ENCODE measurements around the gene NRAP. TPM values are rescaled to one million over a fixed set of nuclear protein-coding genes. Genes with fewer than 3 reads are reported as not detected.

Gene NRAP
- total RNA-seq, 1 experiment from 2014 or later, result not detected

GRCh38 chr10:113576852-113577251, 87.0 kb downstream of the NRAP start:
- DNase-seq (ENCODE audit: low spot score), result no peak
- in situ Hi-C loops (cut with HindIII; ENCODE audit: low sequenced_read_pairs), result no loop called here

DNA sequence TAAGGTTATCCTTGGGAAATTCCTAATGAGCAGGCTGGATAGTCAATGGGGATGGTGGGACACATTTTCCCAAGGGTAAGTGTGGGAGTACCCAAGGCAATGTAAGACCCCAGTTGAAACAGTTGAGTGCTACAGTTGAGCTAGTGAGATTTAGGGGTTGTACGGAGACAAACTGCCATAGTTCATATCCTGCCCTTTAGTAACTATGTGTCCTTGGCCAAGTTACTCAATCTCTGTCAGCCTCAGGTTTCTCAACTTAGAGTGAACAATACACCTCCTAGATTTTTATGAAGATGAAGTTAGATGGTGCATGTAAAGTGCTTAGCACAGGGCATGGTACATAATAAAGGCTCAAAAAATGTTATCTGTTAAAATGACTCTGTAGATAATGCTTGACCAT, 90.5 kb downstream of the NRAP start:
- in situ Hi-C loops (cut with HindIII; ENCODE audit: low sequenced_read_pairs), result no loop called here
- DNase-seq (ENCODE audit: low spot score), result no peak

- in situ Hi-C loops (cut with HindIII; ENCODE audit: low sequenced_read_pairs), result no loop called here
- no peak for DNase-seq (ENCODE audit: low spot score)
Measured at GRCh38 chr10:113572520-113573290, 91.1 kb downstream of the NRAP start.

DNA sequence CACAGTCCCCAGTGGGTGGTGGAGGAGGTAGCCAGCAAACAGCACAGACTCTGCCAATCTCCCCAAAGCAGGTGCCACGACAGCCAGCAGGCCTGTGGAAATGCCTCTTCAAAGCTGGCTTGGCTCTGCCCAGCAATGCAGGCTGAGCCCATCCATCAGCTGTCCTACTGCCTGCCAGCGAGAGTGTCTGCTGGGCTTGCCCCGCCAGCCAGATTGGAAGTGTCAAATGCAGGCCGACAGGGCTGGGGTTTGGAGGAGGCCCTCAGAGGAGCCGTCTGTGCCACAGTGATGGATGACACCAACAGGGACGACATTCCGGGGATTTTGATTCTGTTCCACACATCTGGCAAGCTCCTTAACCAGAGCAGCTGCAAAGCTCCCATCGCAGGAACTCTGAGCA, 94.3 kb downstream of the NRAP start:
- DNase-seq (ENCODE audit: low spot score), result no peak
- in situ Hi-C loops (cut with HindIII; ENCODE audit: low sequenced_read_pairs), result no loop called here

- DNase-seq (ENCODE audit: low spot score), result no peak
- in situ Hi-C loops (cut with HindIII; ENCODE audit: low sequenced_read_pairs), result no loop called here
Measured at GRCh38 chr10:113566888-113567287, 97.0 kb downstream of the NRAP start.

- in situ Hi-C loops (cut with HindIII; ENCODE audit: low sequenced_read_pairs), result no loop called here
- no peak for DNase-seq (ENCODE audit: low spot score)
Measured at GRCh38 chr10:113565364-113565763, 98.5 kb downstream of the NRAP start.

- DNase-seq (ENCODE audit: low spot score), result peak; percentile 40
- in situ Hi-C loops (cut with HindIII; ENCODE audit: low sequenced_read_pairs), result no loop called here
Measured at GRCh38 chr10:113563306-113564088, 100.3 kb downstream of the NRAP start.

DNA sequence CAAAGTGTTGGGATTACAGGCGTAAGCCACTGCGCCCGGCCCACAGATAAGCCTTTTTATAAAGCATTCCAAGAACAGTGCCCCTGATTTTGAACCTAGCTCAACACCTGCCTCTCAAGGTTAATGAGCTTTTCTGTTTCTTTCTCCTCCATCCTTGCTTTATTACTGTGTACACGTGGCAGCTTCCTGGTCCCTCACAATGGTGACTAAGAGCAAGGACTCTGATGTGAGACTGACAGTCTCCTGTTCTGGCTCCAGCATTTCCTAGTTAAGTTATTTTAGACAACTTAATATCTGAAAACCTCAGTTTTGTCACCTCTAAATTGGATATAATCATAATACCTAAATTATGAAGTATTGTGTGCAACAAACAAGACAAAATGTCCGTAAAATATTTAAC, 101.1 kb downstream of the NRAP start:
- DNase-seq (ENCODE audit: low spot score), result no peak
- in situ Hi-C loops (cut with HindIII; ENCODE audit: low sequenced_read_pairs), result no loop called here

- no peak for DNase-seq (ENCODE audit: low spot score)
- in situ Hi-C loops (cut with HindIII; ENCODE audit: low sequenced_read_pairs), result no loop called here
Measured at GRCh38 chr10:113562069-113562468, 101.8 kb downstream of the NRAP start.

GRCh38 chr10:113561214-113561613, 102.6 kb downstream of the NRAP start:
- in situ Hi-C loops (cut with HindIII; ENCODE audit: low sequenced_read_pairs), result no loop called here

DNA sequence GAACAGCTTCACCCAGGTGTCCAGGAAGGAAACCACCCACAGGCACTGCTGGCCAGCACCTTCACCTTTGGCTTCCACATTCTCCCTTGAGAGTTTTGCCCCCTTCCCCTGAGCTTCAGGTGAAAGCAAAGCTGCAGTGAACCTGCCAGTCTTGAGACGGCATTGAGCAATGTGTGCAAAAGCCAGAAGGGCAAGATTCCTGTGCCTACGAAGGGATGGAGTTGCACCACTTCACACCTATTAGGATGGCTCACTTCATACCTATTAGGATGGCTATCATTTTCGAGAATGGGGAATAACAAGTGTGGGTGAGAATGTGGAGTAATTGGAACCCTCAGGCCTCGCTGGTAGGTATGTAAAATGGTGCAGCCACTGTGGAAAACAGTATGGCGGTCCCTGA, 103.8 kb downstream of the NRAP start:
- in situ Hi-C loops (cut with HindIII; ENCODE audit: low sequenced_read_pairs), result no loop called here
- no peak for DNase-seq (ENCODE audit: low spot score)

More at GRCh38 chr10:113561214-113561613, 102.6 kb downstream of the NRAP start:
- DNase-seq (ENCODE audit: low spot score), result no peak

DNA sequence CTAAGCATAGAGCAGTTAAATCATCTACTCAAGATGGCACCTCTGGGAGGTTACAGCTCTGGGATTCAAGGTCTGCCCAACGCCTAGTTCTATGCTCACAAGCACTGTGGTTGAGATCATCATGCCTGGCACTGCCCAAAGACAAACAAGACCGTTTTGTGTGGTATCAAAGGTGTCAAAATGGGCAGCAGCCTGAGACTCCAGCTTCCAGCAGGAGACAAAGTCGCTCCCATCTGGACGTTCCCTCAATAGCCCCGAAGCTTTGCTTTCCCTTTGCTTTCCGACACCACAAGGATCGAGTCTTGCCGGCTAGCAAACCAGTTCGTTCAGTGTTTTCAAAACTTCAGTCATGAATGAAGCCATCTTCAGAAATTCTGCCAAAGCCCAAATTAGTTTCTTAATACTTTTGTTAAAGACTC, 105.9 kb downstream of the NRAP start:
- in situ Hi-C loops (cut with HindIII; ENCODE audit: low sequenced_read_pairs), result no loop called here
- DNase-seq (ENCODE audit: low spot score), result no peak

- in situ Hi-C loops (cut with HindIII; ENCODE audit: low sequenced_read_pairs), result no loop called here
- DNase-seq (ENCODE audit: low spot score), result no peak
Measured at GRCh38 chr10:113557424-113557862, 106.4 kb downstream of the NRAP start.

DNA sequence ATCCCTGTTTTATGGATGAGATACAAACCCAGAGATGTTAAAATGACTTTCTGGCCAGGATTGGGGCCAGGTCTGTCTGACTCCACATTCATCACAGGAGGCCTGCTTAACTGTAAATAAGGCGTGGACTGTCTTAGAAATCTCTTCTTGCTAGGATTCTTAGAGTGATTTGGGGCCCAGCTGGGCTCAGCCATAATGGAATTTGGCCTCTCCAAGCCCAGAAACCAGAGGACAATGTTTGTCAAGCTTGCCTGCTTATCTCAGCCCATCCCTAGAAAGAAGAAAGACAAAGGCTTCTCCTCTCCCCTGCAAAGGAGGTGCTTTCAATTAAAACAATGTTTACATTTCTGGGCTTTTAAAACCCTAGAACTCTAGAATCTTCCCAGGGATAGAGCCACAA, 108.1 kb downstream of the NRAP start:
- no peak for DNase-seq (ENCODE audit: low spot score)
- in situ Hi-C loops (cut with HindIII; ENCODE audit: low sequenced_read_pairs), result no loop called here

- no peak for DNase-seq (ENCODE audit: low spot score)
- in situ Hi-C loops (cut with HindIII; ENCODE audit: low sequenced_read_pairs), result no loop called here
Measured at GRCh38 chr10:113555245-113555644, 108.6 kb downstream of the NRAP start.

GRCh38 chr10:113554214-113554613, 109.6 kb downstream of the NRAP start:
- in situ Hi-C loops (cut with HindIII; ENCODE audit: low sequenced_read_pairs), result no loop called here
- no peak for DNase-seq (ENCODE audit: low spot score)

DNA sequence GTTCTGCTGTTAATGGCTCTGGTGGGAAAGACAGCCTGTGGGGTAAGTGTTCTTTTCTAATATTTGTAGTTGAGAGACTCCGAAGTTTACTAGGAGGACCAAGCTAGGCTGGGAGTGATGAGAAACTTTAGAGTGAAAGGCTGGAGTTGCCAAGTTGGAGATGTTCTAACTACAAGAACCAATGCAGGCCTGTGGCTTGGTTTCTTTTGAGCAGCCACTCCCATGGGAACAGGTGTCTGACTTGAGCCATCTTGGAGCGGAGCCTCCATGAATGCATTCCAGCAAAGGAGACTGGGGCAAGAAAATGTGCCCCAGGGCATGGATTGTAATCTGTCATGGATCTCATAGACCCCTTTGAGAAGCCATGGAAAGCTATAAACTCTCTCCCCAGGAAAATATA, 110.7 kb downstream of the NRAP start:
- in situ Hi-C loops (cut with HindIII; ENCODE audit: low sequenced_read_pairs), result no loop called here
- no peak for DNase-seq (ENCODE audit: low spot score)

- in situ Hi-C loops (cut with HindIII; ENCODE audit: low sequenced_read_pairs), result no loop called here
- DNase-seq (ENCODE audit: low spot score), result no peak
Measured at GRCh38 chr10:113552701-113553100, 111.1 kb downstream of the NRAP start, which contains the start of gene HABP2. Gene HABP2, plus strand, starts transcription at chr10:113553053. Its CDS starts 69 bp downstream, at chr10:113553122.

- DNase-seq (ENCODE audit: low spot score), result no peak
- in situ Hi-C loops (cut with HindIII; ENCODE audit: low sequenced_read_pairs), result no loop called here
Measured at GRCh38 chr10:113552014-113552413, 111.8 kb downstream of the NRAP start.

DNA sequence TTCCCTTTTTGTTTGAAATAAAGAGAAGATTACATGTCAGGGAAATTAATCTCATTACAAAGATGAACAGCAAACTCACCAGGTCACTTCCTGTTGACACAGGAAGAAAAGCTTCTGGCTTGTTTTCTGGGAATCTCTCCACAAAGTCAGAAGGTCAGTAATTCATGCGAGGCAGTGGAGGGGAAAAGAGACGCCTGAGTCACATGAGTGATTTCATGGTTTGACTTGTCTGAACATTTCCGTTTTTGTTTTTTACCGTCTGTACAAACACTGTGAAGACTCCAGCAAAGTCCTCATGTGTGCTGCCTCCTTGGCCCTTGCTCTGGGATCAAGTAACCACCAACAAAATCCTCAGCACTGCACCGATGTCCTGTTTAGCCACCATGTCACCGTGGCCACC, 113.5 kb downstream of the NRAP start:
- DNase-seq (ENCODE audit: low spot score), result no peak
- in situ Hi-C loops (cut with HindIII; ENCODE audit: low sequenced_read_pairs), result no loop called here

Data from G401 (cell line).